ENCODE data around the gene SPATA46. TPM values are rescaled to one million over a fixed set of nuclear protein-coding genes. Genes with fewer than 3 reads are reported as not detected.
A peak's percentile ranks its signal among the peaks of the same experiment; 100 is the strongest.

Gene SPATA46
- total and polyA plus RNA-seq, 9 of the 15 experiments (the other 6 are each of a cell fraction or from before 2014, with no cell fraction given), result 0.04 to 0.11 TPM; not detected in 7

DNA sequence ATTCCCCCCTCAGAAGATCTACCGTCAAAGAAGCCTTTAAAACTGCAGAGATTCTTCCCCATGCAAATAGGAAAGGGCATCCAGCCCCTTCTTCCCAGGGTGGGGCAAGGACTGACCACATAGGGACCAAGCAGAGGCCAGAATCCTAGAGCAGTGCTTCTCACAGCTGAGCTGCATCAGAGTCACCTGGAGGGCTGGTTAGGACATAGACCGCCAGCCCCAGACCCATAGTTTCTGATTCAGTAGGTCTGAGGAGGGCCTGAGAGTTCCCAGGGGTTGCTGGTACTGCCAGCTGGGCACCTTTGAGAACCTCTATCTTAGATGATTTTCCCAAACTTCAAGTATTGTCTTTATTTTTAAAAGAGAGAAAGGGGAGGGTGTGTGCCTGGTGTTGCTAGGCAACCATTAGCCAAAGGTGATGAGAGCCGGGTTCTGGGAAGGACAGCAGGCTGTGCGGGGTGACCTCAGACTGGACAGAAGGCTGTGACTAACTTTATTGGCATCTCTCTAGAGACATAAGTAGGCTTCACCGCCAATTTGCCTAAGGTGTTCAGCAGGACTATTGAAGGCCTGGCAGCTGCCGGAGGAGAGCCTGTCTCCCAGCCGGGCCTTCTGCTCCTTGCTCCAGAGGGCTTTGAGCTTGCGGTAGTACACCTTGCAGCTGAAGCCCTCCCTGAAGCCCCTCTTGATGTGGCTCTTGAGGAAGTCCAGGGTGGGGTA, 3.0 kb downstream of the SPATA46 start (continued):
- TF ChIP-seq LCOR (CRISPR knock-in tag; IDR thresholded peaks at IDR 0.05), result no peak
- no peak for TF ChIP-seq NONO (IDR thresholded peaks at IDR 0.05; ENCODE audit: low read depth in 2 of 2, low read length in 1 of 2)

DNA sequence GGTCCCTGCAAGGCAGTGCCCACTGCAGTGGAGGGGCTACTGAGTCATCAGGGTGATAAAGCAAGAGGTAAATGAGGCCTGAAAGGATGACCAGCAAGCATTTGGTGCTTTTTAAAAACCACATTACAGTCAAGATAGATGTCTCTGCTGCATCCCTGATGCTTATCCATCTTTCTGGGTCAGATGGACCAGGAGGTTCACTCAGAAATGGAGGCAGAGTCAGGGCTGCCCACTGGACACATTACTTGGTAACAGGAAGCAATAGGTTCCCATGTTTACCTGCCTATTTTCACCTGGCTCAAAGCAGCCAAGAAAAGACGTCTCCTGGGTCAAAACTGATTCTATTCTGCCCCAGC, 3.6 kb downstream of the SPATA46 start:
- H3K9me3 ChIP-seq (replicated peaks; ENCODE audit: control insufficient read depth, insufficient read depth, low read depth, low read length), result no peaks in the 10 kb centered on the region
- intact Hi-C loops (cut with micrococcal nuclease) (loop anchor here (2.0 to 5.0 kb wide), 2 partner anchors 14 to 316 kb away; no protein-coding TSS in a partner anchor), in situ Hi-C loops (cut with MboI) (no loop called here)
- DNase-seq (ENCODE audit: extremely low read depth in 1 of 4, low spot score in 3 of 4), result no peak
- ATAC-seq, result no peak
- no peak overlapping the region for H3K4me2 ChIP-seq (ENCODE audit: insufficient read depth, low read length)
- H3K9me1 ChIP-seq (ENCODE audit: control insufficient read depth, insufficient read depth, low read length), result no peaks in the 10 kb centered on the region
- no peak overlapping the region for H3K27ac ChIP-seq (ENCODE audit: extremely low read depth, low read depth, low read length)
- BruUV-seq (replicated peaks), result no TSS peak
- no peak overlapping the region for H3K4me3 ChIP-seq
- H3K4me1 ChIP-seq (replicated peaks in 1 of 2; ENCODE audit: control insufficient read depth in 2 of 2, insufficient read depth in 2 of 2, low read length in 2 of 2), result peaks cover 18 to 43% of the 10 kb centered on the region in 2 experiments
- no peaks in the 10 kb centered on the region for H3K27me3 ChIP-seq (ENCODE audit: control insufficient read depth in 2 of 2, insufficient read depth in 2 of 2, low read length in 2 of 2)
- H3K9ac ChIP-seq (ENCODE audit: insufficient read depth in 1 of 2, low read depth in 2 of 2, low read length in 2 of 2), result no peak overlapping the region
- no peaks in the 10 kb centered on the region for H4K20me1 ChIP-seq (replicated peaks; ENCODE audit: control insufficient read depth, insufficient read depth, low read length)
- FAIRE-seq, result no peak
- 23% methylated on average over 1 of the region's 1 CpG for WGBS (ENCODE audit: insufficient coverage, low coverage, missing lambda C conversion rate)
- CTCF ChIA-PET (ENCODE audit: low intra/inter-chr PET ratio), result no interaction called here
- no peak overlapping the region for H2AFZ ChIP-seq (ENCODE audit: low read depth, low read length)
- no peaks in the 10 kb centered on the region for H3K79me2 ChIP-seq (ENCODE audit: control insufficient read depth, insufficient read depth, low read length)
- no peaks in the 10 kb centered on the region for H3K36me3 ChIP-seq (ENCODE audit: control insufficient read depth, insufficient read depth, low read length)
- POLR2A ChIA-PET, result no interaction called here
- TF ChIP-seq ZNF263 (CRISPR knock-in tag; IDR thresholded peaks at IDR 0.05; ENCODE audit: borderline replicate concordance) (0 out of 2 replicates have a peak, but pooled peaks have one; percentile 0), CBX3 (IDR thresholded peaks at IDR 0.05; ENCODE audit: borderline replicate concordance in 1 of 2, low read length in 2 of 2) (peak in 1 of 2 experiments; percentile 1; a peak in 1 of 3 replicates), FOXK1 (CRISPR knock-in tag; IDR thresholded peaks at IDR 0.05; ENCODE audit: borderline replicate concordance) (0 out of 2 replicates have a peak, but pooled peaks have one; percentile 46), PCBP2 (IDR thresholded peaks at IDR 0.05; ENCODE audit: low read depth, low read length, poor library complexity, severe bottlenecking) (no peak), ELF4 (CRISPR knock-in tag; IDR thresholded peaks at IDR 0.05) (no peak)
- TF ChIP-seq, protein P1, sequence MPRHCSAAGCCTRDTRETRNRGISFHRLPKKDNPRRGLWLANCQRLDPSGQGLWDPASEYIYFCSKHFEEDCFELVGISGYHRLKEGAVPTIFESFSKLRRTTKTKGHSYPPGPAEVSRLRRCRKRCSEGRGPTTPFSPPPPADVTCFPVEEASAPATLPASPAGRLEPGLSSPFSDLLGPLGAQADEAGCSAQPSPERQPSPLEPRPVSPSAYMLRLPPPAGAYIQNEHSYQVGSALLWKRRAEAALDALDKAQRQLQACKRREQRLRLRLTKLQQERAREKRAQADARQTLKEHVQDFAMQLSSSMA (CRISPR knock-in tag; IDR thresholded peaks at IDR 0.05), result no peak
- TF ChIP-seq, protein P2, sequence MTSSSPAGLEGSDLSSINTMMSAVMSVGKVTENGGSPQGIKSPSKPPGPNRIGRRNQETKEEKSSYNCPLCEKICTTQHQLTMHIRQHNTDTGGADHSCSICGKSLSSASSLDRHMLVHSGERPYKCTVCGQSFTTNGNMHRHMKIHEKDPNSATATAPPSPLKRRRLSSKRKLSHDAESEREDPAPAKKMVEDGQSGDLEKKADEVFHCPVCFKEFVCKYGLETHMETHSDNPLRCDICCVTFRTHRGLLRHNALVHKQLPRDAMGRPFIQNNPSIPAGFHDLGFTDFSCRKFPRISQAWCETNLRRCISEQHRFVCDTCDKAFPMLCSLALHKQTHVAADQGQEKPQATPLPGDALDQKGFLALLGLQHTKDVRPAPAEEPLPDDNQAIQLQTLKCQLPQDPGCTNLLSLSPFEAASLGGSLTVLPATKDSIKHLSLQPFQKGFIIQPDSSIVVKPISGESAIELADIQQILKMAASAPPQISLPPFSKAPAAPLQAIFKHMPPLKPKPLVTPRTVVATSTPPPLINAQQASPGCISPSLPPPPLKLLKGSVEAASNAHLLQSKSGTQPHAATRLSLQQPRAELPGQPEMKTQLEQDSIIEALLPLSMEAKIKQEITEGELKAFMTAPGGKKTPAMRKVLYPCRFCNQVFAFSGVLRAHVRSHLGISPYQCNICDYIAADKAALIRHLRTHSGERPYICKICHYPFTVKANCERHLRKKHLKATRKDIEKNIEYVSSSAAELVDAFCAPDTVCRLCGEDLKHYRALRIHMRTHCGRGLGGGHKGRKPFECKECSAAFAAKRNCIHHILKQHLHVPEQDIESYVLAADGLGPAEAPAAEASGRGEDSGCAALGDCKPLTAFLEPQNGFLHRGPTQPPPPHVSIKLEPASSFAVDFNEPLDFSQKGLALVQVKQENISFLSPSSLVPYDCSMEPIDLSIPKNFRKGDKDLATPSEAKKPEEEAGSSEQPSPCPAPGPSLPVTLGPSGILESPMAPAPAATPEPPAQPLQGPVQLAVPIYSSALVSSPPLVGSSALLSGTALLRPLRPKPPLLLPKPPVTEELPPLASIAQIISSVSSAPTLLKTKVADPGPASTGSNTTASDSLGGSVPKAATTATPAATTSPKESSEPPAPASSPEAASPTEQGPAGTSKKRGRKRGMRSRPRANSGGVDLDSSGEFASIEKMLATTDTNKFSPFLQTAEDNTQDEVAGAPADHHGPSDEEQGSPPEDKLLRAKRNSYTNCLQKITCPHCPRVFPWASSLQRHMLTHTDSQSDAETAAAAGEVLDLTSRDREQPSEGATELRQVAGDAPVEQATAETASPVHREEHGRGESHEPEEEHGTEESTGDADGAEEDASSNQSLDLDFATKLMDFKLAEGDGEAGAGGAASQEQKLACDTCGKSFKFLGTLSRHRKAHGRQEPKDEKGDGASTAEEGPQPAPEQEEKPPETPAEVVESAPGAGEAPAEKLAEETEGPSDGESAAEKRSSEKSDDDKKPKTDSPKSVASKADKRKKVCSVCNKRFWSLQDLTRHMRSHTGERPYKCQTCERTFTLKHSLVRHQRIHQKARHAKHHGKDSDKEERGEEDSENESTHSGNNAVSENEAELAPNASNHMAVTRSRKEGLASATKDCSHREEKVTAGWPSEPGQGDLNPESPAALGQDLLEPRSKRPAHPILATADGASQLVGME (CRISPR knock-in tag; IDR thresholded peaks at IDR 0.05), result peak; percentile 11; the same call in 1 of the 2 replicates
- TF ChIP-seq, protein P3, sequence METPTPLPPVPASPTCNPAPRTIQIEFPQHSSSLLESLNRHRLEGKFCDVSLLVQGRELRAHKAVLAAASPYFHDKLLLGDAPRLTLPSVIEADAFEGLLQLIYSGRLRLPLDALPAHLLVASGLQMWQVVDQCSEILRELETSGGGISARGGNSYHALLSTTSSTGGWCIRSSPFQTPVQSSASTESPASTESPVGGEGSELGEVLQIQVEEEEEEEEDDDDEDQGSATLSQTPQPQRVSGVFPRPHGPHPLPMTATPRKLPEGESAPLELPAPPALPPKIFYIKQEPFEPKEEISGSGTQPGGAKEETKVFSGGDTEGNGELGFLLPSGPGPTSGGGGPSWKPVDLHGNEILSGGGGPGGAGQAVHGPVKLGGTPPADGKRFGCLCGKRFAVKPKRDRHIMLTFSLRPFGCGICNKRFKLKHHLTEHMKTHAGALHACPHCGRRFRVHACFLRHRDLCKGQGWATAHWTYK (CRISPR knock-in tag; IDR thresholded peaks at IDR 0.05), result 0 out of 2 replicates have a peak, but pooled peaks have one; percentile 7
